Fibroblast of lung (primary cell): ENCODE results near the gene RBMXL2.

ENCODE experiments used
- EZH2 ChIP-seq: IDR thresholded peaks from 2 replicates; pipeline ENCODE4 v1.5.1; 2012; ENCODE audit warnings: low read length, control low read depth, mild to moderate bottlenecking; ENCODE audit errors: missing control alignments
- TF ChIP-seq, protein P1 (sequence below), 2 donors: IDR thresholded peaks in 1 of 2; conservative IDR thresholded peaks in 1 of 2; 1 replicate in 1 of 2; 2 replicates in 1 of 2; pipeline ENCODE4 v1.5.1; 2011 to 2012; ENCODE audit warnings: low read length in 2 of 2, control low read depth in 1 of 2, inconsistent platforms in 1 of 2, low read depth in 1 of 2, mild to moderate bottlenecking in 1 of 2

DNA sequence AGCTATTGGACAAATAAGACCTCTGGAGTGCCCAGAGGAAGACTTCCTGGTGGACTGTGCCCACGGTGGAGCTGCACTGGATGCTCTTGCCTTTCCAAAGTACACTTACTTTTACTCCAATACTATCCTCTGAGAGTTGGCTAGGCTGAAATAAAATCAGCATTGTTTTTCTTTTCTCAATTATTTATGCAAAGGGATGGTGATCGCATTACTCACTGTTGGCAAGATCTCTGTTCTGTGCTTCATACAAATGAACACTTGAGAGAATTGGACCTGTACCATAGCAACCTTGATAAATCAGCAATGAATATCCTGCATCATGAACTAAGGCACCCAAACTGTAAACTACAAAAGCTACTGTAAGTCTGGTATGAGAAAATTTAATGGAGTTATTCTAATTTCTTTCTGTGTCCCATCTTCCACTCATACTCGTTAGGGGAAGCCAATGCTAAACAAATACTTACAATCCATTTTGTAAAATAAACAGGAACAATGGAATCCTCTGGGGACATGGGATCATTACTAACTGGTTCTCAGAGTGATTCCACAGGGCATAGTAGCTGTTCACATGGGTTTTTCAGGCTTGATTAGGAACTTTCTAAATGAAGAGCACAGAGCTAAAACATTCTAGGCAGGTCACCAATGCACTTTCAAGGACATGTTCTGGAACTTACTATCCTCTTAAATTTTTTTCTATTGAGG, 42.2 kb upstream of the RBMXL2 start:
- TF ChIP-seq, protein P1, sequence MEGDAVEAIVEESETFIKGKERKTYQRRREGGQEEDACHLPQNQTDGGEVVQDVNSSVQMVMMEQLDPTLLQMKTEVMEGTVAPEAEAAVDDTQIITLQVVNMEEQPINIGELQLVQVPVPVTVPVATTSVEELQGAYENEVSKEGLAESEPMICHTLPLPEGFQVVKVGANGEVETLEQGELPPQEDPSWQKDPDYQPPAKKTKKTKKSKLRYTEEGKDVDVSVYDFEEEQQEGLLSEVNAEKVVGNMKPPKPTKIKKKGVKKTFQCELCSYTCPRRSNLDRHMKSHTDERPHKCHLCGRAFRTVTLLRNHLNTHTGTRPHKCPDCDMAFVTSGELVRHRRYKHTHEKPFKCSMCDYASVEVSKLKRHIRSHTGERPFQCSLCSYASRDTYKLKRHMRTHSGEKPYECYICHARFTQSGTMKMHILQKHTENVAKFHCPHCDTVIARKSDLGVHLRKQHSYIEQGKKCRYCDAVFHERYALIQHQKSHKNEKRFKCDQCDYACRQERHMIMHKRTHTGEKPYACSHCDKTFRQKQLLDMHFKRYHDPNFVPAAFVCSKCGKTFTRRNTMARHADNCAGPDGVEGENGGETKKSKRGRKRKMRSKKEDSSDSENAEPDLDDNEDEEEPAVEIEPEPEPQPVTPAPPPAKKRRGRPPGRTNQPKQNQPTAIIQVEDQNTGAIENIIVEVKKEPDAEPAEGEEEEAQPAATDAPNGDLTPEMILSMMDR (conservative IDR thresholded peaks at IDR 0.05 in 1 of 2, IDR thresholded peaks at IDR 0.05 in 1 of 2; ENCODE audit: low read depth in 1 of 2, low read length in 2 of 2) = no peak
- TF ChIP-seq EZH2 = no peak
